ENCODE results near the gene IGF2BP1.

- TF ChIP-seq POLR2A (IDR thresholded peaks at IDR 0.05) (no peak), CTCF (IDR thresholded peaks at IDR 0.05) (no peak), POLR2AphosphoS5 (IDR thresholded peaks at IDR 0.05) (no peak)
Measured at GRCh38 chr17:49002331-49002730, 5.1 kb downstream of the IGF2BP1 start.

All from suprapubic skin (tissue), 4 donors.